ENCODE data around the gene PKD2L1. TPM values are rescaled to one million over a fixed set of nuclear protein-coding genes. Genes with fewer than 3 reads are reported as not detected.

The PKD2L1 gene
- total and polyA plus RNA-seq, 12 donors, result not detected

DNA sequence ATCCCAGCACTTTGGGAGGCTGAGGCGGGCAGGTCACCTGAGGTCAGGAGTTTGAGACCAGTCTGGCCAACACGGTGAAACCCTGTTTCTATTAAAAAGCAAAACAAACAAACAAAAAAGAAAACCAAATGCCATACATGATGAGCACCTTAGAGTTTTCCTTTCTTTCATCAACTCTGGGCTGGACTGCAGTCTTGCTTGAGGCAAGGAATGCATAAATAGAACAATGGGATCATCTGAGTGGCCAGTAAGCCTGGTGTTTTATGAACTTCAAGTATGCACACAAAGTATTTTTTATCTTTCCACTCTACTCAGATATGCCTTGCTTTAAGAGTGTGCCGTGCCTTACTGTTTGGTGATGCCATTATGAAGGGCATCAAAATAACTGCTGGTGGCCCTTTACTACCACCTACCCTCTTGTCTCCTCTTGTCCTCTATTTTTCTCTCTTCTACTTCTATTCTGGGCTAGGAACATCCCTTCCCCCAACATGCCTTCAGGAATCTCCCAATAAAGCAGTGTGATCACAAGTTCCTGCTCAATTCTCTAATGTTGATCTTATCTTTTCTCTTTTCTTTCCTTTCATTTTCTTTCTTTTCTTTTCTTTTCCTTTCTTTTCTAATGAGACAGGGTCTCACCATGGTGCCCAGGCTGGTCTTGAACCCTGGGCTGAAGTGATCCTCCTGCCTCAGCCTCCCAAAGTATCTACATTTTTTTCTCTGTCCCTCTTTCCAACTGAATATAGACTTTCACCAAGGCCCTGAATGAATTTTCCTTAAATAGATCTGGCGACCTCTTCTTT lies 27.2 kb upstream of the PKD2L1 start:
- WGBS, 2 donors, result 63 to 77% methylated on average over 4 of the region's 4 CpGs
- TF ChIP-seq, protein P1, sequence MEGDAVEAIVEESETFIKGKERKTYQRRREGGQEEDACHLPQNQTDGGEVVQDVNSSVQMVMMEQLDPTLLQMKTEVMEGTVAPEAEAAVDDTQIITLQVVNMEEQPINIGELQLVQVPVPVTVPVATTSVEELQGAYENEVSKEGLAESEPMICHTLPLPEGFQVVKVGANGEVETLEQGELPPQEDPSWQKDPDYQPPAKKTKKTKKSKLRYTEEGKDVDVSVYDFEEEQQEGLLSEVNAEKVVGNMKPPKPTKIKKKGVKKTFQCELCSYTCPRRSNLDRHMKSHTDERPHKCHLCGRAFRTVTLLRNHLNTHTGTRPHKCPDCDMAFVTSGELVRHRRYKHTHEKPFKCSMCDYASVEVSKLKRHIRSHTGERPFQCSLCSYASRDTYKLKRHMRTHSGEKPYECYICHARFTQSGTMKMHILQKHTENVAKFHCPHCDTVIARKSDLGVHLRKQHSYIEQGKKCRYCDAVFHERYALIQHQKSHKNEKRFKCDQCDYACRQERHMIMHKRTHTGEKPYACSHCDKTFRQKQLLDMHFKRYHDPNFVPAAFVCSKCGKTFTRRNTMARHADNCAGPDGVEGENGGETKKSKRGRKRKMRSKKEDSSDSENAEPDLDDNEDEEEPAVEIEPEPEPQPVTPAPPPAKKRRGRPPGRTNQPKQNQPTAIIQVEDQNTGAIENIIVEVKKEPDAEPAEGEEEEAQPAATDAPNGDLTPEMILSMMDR (IDR thresholded peaks at IDR 0.05), result no peak

DNA sequence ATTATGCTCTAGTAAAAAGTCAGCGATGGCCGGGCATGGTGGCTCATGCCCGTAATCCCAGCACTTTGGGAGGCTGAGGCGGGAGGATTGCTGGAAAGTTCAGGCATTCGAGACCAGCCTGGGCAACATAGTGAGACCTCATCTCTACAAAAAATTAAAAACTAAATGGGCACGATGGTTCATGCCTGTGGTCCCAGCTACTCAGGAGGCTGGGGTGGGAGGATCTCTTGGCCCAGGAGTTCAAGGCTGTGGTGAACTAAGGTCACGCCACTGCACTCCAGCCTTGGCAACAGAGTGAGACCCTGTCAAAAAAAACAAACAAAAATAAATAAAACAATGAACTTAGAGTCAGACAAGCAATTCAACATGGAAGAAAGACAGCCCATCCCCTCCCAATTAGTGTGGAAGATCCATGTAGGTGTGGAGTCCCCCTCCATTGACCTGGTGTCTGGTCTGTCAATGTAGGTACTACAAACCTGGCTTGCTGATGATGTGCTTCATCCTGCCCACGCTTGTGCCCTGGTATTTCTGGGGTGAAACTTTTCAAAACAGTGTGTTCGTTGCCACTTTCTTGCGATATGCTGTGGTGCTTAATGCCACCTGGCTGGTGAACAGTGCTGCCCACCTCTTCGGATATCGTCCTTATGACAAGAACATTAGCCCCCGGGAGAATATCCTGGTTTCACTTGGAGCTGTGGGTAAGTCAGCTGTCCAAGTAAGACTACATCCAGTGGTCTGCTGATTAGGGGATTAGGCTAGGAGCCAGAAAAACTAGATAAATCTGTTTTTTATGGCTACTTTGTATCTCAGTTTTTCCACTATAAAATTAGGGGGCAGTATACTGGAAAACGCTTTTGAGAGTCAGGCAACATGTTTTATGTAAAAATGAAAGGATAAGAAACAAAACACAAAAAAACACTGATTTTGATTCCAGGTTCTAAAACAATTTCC lies 26.3 kb upstream of the PKD2L1 start:
- peaks cover 0 to 25% (median 9%) of the 10 kb centered on the region in 9 donors for H3K4me1 ChIP-seq
- TF ChIP-seq, protein P1 (IDR thresholded peaks at IDR 0.05), result no peak
- intact Hi-C loops (cut with DNase I), result no loop called here
- 90 to 92% methylated on average over 14 of the region's 14 CpGs for WGBS, 2 donors
- no peak for ATAC-seq
- peaks cover 0 to 67% (median 0%) of the 10 kb centered on the region in 9 donors for H3K36me3 ChIP-seq
- H3K27ac ChIP-seq, result no peak overlapping the region
- no peak for DNase-seq
- H3K27me3 ChIP-seq, result no peaks in the 10 kb centered on the region
- H3K9me3 ChIP-seq, result no peaks in the 10 kb centered on the region
- no peak overlapping the region for H3K4me3 ChIP-seq

More for the DNA sequence above, 27.2 kb upstream of the PKD2L1 start:
- DNase-seq, result no peak
- no peak for ATAC-seq
- Histone ChIP-seq H3K27me3 (no peaks in the 10 kb centered on the region), H3K36me3 (peaks cover 0 to 67% (median 0%) of the 10 kb centered on the region in 9 donors), H3K27ac (no peak overlapping the region), H3K4me3 (no peak overlapping the region), H3K9me3 (no peaks in the 10 kb centered on the region), H3K4me1 (peaks cover 0 to 25% (median 9%) of the 10 kb centered on the region in 9 donors)
- intact Hi-C loops (cut with DNase I), result no loop called here

- H3K27ac ChIP-seq, result no peak overlapping the region
- H3K9me3 ChIP-seq, result no peaks in the 10 kb centered on the region
- no peak for ATAC-seq
- TF ChIP-seq, protein P1 (IDR thresholded peaks at IDR 0.05), result no peak
- DNase-seq, result no peak
- intact Hi-C loops (cut with DNase I), result no loop called here
- no peak overlapping the region for H3K4me3 ChIP-seq
- 81% methylated on average over 4 of the region's 4 CpGs for WGBS, 2 donors
- H3K36me3 ChIP-seq, result peaks cover 0 to 58% (median 0%) of the 10 kb centered on the region in 9 donors
- peaks cover 0 to 24% (median 9%) of the 10 kb centered on the region in 9 donors for H3K4me1 ChIP-seq
- H3K27me3 ChIP-seq, result no peaks in the 10 kb centered on the region
Observed at GRCh38 chr10:100355086-100355485, 25.1 kb upstream of the PKD2L1 start.

DNA sequence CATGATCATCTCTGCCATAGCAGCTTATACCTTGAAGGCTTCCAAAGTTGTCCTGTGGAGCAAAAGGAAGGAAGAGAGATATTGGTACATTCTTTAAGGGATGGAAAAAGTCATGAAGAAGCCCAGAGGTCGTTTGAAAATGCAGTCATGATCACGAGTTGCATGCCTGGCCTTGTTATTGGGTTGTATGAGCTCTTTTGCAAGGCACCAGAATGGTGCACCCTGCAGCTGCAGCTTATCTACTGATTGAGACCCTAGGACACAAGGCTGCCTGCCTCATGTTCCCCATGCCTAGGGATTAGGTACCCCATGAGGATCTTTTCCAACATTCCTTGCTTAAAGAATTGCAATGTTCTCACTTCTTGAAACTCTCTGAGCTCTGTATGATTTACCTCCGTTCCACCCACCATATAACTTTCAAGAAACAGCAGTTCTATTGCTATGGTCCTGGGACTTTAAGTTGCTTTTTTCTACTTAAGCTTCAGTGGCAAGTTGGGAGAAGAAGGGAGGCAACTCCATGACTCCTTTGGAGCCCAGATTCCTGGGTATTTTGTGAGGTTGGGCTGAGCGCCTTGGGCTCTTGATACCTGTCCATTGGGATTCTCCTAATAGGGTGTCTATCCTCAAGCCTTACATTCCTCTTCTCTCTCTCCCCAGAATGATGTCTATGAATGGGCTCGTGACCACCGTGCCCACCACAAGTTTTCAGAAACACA lies 23.9 kb upstream of the PKD2L1 start:
- 88 to 92% methylated on average over 6 of the region's 6 CpGs for WGBS, 2 donors
- peaks cover 0 to 58% (median 0%) of the 10 kb centered on the region in 9 donors for H3K36me3 ChIP-seq
- H3K27ac ChIP-seq, result no peak overlapping the region
- DNase-seq, result no peak
- H3K4me1 ChIP-seq, result peaks cover 0 to 13% (median 3%) of the 10 kb centered on the region in 9 donors
- TF ChIP-seq, protein P1 (IDR thresholded peaks at IDR 0.05), result no peak
- H3K4me3 ChIP-seq, result no peak overlapping the region
- peaks cover 0 to 6% (median 0%) of the 10 kb centered on the region in 7 donors for H3K27me3 ChIP-seq
- intact Hi-C loops (cut with DNase I), result no loop called here
- H3K9me3 ChIP-seq, result no peaks in the 10 kb centered on the region
- ATAC-seq, result no peak

Measured in heart right ventricle (tissue), 16 donors.